ENCODE measurements around the gene TEDDM1.

GRCh38 chr1:182430263-182431068 lies 30.0 kb upstream of the TEDDM1 start:
- TF ChIP-seq REST (IDR thresholded peaks at IDR 0.05; ENCODE audit: low read depth, low read length) (no peak), MTA2 (IDR thresholded peaks at IDR 0.05; ENCODE audit: low read depth) (0 out of 2 replicates have a peak, but pooled peaks have one; percentile 17), TBL1XR1 (IDR thresholded peaks at IDR 0.05; ENCODE audit: low read depth, low read length) (no peak), POLR2AphosphoS2 (IDR thresholded peaks at IDR 0.05; ENCODE audit: low read depth, low read length) (no peak), RUNX3 (IDR thresholded peaks at IDR 0.05; ENCODE audit: low read length) (peak; percentile 98)
